Endothelial cell of umbilical vein (primary cell): Measurements from ENCODE around the gene VPS33B.

ENCODE experiments used
- EZH2 ChIP-seq: IDR thresholded peaks from 2 replicates; pipeline ENCODE4 v1.6.1; 2012; ENCODE audit warnings: borderline replicate concordance, low read depth, mild to moderate bottlenecking, moderate library complexity, low read length, inconsistent platforms; ENCODE audit not compliant: severe bottlenecking
- GATA2 ChIP-seq: IDR thresholded peaks from 2 replicates; pipeline ENCODE4 v1.7.0; 2011; ENCODE audit warnings: low read depth, mild to moderate bottlenecking, moderate library complexity, mixed read lengths, low read length; ENCODE audit not compliant: insufficient read length, insufficient read depth
- MYC ChIP-seq: IDR thresholded peaks from one replicate; pipeline ENCODE4 v1.6.1; 2011; ENCODE audit warnings: mild to moderate bottlenecking, low read depth, low read length
- POLR2A ChIP-seq: IDR thresholded peaks from 2 replicates; pipeline ENCODE4 v1.6.1; 2012; ENCODE audit warnings: low read depth, mild to moderate bottlenecking, control low read depth, low read length
- POLR2AphosphoS5 ChIP-seq: IDR thresholded peaks from 2 replicates; pipeline ENCODE4 v1.6.1; 2012; ENCODE audit warnings: low read depth, mild to moderate bottlenecking, control low read depth, low read length, moderate library complexity; ENCODE audit not compliant: insufficient read depth
- TF ChIP-seq, protein P1 (sequence below), 2 donors: IDR thresholded peaks; 1 replicate in 1 of 2; 2 replicates in 1 of 2; pipeline ENCODE4 v1.5.1; 2011; ENCODE audit warnings: low read length in 2 of 2, mild to moderate bottlenecking in 2 of 2, moderate library complexity in 2 of 2, control low read depth in 1 of 2, inconsistent platforms in 1 of 2, low read depth in 1 of 2; ENCODE audit not compliant: insufficient read depth in 1 of 2; ENCODE audit errors: extremely low read depth in 1 of 2

DNA sequence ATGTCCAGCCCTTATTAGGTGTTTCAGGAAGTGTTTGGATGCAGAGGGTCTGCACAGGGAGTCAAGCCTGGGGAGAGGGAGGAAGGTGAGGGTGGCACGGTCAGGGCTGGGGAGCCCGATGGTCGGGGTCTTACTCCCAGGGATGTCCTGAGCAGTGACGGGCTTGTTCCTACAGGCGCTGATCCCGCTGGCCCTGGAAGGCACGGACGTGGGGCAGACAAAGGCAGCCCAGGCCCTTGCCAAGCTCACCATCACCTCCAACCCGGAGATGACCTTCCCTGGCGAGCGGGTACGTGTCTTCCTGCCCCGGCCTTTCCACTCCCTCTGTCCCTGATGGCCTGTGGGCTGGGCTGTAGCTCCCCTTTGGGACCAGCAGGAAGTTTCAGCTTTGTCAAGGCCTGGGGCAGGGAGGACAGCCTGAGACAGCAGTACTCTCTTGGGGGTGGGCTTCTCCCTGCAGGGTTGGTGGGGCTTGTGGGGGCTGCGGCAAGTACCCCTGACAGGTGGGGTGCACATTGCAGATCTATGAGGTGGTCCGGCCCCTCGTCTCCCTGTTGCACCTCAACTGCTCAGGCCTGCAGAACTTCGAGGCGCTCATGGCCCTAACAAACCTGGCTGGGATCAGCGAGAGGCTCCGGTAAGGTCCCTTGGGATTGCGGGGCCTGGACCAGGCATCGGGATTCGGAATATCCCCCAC is 72.3 kb downstream of the VPS33B start:
- TF ChIP-seq, protein P1, sequence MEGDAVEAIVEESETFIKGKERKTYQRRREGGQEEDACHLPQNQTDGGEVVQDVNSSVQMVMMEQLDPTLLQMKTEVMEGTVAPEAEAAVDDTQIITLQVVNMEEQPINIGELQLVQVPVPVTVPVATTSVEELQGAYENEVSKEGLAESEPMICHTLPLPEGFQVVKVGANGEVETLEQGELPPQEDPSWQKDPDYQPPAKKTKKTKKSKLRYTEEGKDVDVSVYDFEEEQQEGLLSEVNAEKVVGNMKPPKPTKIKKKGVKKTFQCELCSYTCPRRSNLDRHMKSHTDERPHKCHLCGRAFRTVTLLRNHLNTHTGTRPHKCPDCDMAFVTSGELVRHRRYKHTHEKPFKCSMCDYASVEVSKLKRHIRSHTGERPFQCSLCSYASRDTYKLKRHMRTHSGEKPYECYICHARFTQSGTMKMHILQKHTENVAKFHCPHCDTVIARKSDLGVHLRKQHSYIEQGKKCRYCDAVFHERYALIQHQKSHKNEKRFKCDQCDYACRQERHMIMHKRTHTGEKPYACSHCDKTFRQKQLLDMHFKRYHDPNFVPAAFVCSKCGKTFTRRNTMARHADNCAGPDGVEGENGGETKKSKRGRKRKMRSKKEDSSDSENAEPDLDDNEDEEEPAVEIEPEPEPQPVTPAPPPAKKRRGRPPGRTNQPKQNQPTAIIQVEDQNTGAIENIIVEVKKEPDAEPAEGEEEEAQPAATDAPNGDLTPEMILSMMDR (IDR thresholded peaks at IDR 0.05; ENCODE audit: extremely low read depth in 1 of 2, insufficient read depth in 1 of 2, low read depth in 1 of 2, low read length in 2 of 2), result no peak
- TF ChIP-seq POLR2AphosphoS5 (no peak), MYC (no peak), POLR2A (no peak), EZH2 (no peak), GATA2 (no peak)
